GM19463 (cell line): ENCODE data around the gene ELOVL4.
A peak's percentile ranks its signal among the peaks of the same experiment; 100 is the strongest.

ENCODE experiments used
- ATAC-seq: cut with Tn5 transposase; IDR thresholded peaks from one replicate; pipeline ENCODE4 v1.9.1; 2021; ENCODE audit warnings: mild to moderate bottlenecking, moderate library complexity; ENCODE audit not compliant: unreplicated experiment

The ELOVL4 gene

DNA sequence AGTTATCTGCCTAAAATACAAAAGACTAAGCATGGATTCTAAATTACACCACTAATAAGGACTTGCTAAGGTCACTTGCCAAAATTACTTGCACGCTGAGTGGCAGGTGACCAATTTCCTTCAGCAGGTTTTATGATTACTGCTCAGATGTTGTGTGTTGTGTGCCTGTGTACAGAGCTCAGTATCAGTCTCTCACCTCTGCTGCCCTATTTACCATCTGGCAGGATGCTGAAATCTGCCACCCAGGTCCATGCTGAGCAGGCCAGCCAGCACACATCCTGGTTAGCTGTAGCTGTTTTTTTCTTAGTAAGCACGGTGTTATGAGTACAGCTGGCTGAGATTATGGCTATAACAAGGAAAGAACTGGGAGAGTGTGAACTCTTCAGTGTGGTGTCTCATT lies 34.0 kb downstream of the ELOVL4 start:
- ATAC-seq = no peak

DNA sequence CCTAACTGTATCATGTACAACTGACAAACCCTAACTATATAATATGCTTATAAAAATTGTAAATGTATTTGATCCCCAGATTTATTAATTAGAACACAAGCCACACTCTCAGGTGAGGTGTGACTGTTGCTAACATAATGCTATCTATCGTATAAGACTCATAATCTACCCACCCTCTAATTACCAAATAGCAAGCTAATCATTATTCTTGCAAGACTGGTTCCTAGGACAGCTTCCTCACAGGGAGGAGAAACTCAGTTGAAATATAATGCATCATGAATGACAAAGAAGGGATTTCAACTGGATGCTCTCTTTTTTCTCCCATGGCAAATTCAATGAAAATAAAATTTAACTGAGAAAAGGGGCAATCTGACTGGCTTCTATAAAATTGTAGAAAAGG lies 35.4 kb downstream of the ELOVL4 start:
- ATAC-seq = no peak

DNA sequence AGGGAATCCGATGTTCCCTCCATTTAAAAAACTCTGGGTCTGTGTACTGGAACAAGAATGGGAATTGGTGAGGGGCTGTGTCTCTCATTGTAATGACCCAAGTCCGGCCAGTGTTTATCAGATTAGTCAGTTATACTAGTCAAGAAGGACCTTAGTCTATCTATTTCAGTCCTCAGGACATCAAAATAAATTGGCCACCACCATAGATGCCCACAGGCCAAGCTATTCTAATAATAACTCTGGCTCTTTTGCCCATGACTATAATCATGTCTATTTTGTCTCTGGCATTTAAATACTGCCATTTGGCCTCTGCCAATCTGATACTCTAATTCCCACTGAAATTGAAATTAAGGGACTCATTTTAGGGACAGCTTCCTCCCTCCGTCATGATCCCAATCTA lies 37.8 kb downstream of the ELOVL4 start:
- no peak for ATAC-seq

DNA sequence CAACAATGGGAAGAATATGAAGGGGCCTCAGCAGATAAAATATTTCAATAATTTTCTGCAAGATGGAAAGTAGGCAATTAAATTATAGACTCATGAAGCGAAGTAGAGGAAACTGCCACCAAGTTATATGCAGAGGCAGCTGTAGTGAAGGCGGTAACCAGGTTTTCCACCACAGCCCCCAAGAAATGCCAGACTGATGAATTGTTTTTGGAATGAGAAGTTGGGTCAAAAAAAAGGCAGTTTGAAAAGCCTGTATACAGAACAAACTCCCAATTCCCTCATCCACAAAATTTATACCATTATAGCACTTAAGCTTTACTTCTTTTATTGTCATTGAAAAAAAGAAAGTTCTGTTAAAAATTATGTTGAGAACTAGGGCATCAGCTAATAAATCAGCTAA lies 45.3 kb downstream of the ELOVL4 start:
- ATAC-seq = no peak

DNA sequence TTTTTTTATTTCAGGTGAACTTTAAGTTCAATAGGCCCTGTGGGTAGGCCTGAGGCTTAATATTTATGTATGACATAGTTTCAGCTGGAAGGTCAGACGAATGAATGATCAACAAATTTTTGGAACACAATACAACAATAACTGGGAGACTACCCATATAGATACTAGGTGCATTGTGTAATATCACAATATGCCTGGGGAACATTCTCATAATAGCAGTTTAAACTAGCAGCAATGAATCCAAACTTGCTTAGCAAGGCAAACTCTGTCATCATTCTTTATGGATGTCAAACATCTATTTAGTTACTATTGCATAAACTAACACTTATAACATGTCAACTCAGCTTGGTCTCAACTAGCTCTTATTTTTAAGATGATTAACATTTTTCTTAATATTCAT lies 49.3 kb downstream of the ELOVL4 start:
- no peak for ATAC-seq

DNA sequence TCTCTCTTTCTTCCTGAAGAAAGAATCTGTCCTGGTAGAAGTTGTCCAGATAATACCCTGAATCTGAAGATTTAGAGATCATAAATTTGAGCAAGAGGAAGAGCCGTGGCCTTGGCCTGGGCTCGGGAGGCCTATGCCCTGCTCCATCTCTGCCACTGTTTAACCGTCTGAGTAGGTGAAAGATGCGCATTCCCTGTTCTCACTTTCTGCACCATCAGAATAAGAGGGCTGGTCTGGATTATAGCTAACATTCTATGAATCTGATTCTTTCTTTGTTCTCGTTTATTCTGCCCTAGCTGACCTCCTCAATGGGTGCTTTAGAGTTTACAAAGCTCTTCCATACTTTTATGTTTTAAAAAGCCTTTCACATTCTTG lies 51.3 kb downstream of the ELOVL4 start:
- ATAC-seq = no peak

DNA sequence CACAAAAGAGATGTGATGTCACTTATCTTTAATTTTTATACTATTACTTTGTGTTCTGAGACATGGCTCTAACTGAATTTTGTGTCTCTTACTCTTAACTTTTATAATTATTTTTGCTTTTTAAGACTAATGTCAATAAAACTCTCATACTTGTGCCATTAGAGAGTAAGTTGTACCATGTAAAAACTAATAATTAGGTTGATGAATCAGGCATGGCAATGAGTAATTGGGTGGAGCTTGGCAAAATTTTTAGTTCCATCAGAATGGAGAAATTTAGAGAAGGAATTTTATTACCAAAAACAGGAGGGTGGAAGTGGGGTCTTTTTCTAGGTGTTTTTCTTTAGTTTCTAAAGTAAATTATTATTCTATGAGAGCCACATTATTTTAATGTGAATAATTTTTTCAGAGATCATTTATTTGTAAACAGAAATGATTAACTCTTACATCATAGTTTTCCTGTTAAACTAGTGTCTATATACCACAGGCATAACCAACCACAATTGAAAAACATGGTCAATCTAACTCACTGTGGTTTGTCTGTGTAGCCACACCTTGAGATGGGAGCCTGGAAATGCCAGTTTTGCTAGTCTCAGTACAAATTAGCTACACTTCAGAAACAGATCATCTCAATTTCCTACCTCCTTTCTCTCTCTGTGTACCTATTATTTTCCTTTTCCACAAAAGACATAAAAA lies 51.8 kb downstream of the ELOVL4 start:
- ATAC-seq = no peak

DNA sequence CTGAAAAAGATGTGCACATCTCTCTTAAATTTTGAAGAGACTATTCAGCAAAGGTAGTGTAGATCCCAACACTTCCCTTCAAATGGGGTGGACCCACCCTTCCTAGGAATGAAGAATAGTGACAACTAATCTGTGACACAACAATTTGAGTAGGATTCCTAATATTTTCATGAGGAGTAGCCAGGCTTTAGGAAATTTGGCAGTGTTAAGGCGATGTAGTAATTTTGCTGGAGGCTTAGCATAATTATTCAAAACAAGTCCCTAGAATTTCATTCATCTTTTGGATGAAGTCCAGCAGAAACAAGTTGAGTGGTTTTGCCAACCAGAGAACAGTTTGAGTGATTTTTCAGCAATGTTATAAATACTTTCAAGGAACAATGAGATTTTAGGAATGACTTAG lies 52.4 kb downstream of the ELOVL4 start:
- ATAC-seq = no peak

DNA sequence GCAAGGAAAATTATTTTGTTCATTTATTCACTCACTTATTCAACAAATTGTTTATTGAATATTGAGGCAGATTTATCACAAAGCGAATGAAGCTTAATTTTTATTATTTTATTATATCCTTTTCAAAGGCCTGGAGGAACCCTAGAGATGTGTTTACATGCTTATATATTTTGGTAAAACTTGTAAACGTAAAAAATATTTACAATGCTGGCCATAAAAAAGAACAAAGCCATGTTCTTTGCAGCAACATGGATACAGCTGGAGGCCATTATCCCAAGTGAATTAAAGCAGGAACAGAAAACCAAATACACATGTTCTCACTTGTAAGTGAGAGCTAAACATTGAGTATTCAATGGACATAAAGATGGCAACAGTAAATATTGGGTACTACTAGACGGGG lies 58.8 kb downstream of the ELOVL4 start:
- ATAC-seq = no peak

DNA sequence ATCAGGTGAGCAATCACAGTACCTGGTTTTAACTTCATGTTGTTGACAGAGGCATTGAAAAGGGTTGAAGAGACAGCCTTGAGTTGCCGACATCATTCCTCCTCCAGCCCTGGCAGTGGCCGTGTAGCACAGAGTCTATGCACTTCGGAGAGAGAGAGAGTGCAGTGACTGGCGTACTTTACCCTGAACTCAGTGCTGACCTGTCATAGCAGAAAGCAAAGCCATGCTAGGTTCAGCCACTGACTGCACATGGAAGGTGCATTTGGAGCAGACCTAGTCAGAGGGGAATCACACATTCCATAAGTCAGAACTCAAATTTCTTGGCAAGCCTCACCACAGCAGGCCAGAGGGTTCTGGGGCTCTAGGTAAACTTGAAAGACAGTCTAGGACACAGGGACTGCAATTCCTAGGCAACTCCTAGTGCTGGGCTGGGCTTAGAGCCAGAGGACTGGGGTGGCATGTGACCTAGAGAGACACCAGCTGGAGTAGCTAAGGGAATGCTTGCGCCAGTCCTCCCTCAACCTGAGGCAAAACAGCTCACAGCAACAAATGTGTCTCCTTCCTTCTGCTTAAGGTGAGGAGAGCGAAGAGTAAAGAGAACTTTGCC lies 69.1 kb downstream of the ELOVL4 start:
- ATAC-seq = no peak

DNA sequence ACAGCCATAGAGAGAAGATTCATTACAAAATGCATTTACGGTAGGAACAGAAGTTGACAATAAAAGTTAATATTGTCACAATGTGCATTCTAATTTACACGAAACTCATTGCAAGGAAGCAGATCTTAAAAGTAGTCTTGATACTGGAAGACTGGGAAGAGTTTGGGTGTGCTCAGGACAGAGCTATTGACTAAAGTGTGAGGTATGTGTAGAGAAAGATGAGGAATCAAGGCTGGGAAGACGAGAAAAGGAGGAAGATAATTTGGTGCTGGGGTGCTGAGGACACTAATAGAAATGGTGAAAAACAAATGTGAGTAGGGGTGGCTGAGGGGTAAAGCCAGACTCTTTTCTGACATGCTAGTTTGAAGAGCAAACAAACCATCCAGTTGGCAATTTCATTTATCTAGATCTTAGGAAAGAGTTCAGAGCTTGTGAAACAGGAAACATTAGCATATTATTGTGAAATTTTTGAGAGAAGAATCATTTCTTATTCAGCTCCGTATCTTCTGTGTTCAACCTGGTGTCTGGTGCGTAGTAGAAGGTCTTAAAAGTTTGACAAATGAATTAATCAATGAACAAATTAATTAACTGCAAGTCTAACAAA lies 72.7 kb downstream of the ELOVL4 start:
- no peak for ATAC-seq

DNA sequence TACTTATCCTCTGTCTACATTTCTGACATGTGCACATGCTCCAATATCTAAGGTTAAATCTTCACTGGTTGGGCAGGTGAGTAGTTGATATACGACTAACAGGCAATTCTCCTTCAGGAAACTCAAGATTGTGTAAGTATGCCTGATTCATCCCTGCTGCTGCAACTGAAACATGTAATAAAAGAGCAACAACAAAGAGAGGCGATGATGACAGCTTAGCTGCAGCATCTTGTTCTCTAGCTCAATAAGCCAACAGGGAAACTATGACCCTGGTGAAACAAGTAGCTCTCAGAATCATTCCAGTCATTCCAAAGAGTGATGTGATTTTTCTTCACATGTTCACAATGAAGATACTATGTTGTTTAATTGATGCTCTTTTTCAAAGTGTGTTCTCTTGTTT lies 74.4 kb downstream of the ELOVL4 start:
- no peak for ATAC-seq

DNA sequence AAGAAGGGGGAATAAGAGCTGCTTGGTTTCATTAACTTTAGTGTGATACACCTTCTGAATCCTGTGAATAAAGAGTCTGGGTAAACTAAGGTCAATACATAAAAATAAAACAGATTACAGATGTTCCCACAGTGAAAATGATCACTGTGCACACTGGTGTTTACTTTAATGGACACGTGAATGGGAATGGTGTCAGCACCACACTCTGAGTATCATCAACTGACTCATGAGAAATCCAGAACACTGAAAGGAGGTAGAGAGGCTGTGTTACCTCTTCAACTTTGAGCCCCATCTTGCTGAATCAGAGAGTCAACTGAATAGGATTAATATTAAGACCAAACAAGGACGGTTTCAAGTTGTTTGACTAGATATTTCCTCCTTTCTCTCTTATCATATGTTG lies 75.0 kb downstream of the ELOVL4 start:
- no peak for ATAC-seq

DNA sequence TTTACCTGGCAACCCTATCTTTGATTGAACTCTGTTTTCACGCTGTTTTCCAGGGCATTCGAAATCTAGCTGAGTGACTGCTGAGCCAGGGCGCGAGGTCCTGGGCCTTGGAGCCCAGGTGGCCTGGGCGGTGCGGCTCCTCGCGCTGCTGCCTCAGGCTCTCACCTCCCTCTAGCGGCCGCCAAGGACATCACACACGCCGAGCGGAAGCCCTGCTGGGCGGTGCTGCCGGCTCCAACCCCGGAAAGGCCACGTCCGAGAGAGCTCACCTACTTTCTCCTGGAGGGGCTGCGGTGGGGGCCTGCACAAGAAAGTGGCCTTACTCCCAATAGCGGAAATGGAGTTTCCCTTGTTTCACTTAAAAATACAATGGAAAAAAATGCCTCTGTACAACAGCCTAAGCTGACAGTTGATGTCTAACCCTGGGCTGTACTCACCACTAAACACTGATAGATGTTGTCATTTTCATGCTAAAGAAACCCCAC lies 77.7 kb downstream of the ELOVL4 start:
- peak; percentile 100 for ATAC-seq

DNA sequence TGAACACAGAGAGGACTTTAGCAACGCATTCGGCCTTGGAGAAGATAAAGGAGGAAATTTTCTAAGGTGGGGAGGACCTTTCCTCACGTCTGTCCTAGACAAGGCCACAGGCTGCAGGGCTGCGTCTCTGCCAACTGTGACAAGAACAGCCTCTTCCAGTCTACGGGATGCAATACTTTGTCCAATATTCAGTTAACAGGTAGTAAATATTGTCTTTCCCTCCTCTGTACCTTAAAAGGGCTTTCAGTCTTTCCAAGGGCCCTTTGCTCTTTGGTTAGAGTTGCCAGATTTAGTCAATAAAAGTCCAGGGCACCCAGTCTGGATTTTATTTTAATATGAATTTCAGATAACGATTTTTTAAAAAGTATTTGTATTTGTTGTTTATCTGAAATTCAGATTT lies 78.2 kb downstream of the ELOVL4 start:
- ATAC-seq = no peak

DNA sequence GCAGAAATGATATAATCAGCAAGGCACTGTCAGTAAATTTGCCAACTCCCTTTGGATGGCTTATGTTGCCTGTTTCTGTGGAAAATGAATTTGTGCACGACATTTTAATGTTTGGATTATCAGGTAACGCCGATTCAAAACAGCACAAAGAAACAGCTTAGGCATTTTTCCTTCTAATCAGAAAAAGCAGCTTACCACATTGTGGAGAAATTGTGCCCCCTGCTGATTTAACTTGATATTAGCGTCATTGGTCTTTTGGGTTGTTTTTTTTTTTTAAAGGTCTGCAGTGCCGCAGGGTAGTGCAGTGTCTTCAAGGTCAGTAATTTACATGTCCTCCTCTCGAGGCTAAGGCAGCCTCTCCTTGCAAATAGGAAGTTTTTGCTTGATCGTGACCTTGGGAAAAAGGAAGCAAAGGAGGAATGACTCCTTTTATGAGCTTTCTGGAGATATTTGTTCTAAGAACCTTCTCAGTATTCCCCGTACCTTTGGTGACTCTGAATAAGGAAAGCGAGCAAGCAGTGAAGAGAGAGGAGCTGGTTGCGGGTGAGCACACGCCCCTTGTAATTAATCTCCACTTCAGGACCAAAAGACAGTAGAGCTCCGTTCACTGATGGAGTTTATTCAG lies 79.1 kb downstream of the ELOVL4 start:
- no peak for ATAC-seq
